HG03103 (cell line): Measurements from ENCODE around the gene KXD1.
"Not testable (repeated sequence)": the region's sequence is repeated elsewhere in the genome, so short reads cannot be mapped to it uniquely, and the experiment has no call there.

Source experiments
- ATAC-seq: cut with Tn5 transposase; IDR thresholded peaks from one replicate; pipeline ENCODE4 v1.9.1; 2021; ENCODE audit warnings: low read depth; ENCODE audit not compliant: unreplicated experiment

Gene KXD1

DNA sequence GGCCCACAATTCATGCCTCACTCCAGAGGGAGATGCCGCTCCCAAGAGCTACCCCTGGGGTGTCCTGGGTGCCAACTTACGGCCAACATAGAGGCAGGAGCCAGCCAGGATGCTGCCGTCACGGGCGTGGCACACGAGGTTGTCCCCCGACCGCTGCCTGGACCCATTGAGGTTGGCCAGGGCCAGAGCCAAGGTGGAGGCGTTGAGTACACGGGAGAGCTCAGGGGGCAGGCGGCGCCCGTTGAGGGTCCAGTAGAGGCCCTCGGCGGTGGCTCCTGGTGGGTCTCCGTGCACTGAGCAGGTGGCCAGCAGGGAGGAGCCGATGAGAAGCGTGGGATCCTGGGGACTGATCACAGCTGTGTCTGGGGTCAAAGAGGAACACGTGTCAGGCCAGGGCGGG is 41.8 kb downstream of the KXD1 start:
- no peak for ATAC-seq

GRCh38 chr19:18600692-18601397 is 43.2 kb downstream of the KXD1 start:
- not testable (repeated sequence) for ATAC-seq

- ATAC-seq = no peak
Observed at GRCh38 chr19:18601875-18602274, 44.2 kb downstream of the KXD1 start.

- ATAC-seq = no peak
Observed at GRCh38 chr19:18603255-18603957, 45.7 kb downstream of the KXD1 start.

GRCh38 chr19:18603958-18604819 is 46.5 kb downstream of the KXD1 start:
- ATAC-seq = no peak

DNA sequence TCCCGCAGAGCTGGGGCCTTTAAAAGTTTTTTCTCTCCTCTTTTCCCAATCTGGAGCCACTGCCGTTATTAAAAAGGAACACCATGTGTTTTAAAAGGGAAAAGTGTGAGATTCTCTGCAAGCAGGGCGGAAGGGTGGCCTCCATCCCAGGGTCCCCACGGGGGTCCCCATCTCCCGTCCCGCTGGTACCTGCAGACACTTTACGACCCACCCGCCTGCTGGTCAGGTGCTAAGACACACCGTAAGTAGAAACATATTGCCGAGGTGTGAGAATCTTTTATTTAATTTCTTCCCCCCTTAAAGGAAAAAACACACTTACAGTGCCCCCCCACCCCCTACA is 47.1 kb downstream of the KXD1 start:
- no peak for ATAC-seq

DNA sequence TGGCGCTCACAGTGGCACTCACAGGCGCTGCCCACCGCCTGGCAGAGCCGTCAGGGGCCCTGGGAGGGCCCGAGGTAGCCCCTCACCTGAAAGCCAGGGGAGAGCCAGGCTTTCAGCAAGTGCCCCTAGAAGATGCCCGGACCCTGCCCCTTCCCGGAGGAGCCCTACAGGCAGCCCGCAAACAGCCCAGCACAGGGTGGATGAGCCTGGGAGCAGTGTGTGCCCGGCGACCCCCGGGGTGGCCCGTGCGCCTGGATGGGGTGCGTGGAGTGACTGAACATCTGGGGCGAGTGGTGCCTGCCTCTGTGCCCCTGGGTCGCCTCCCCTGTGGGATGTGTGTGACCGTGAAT is 47.5 kb downstream of the KXD1 start:
- no peak for ATAC-seq

- ATAC-seq = no peak
Observed at GRCh38 chr19:18605546-18606280, 48.0 kb downstream of the KXD1 start.

DNA sequence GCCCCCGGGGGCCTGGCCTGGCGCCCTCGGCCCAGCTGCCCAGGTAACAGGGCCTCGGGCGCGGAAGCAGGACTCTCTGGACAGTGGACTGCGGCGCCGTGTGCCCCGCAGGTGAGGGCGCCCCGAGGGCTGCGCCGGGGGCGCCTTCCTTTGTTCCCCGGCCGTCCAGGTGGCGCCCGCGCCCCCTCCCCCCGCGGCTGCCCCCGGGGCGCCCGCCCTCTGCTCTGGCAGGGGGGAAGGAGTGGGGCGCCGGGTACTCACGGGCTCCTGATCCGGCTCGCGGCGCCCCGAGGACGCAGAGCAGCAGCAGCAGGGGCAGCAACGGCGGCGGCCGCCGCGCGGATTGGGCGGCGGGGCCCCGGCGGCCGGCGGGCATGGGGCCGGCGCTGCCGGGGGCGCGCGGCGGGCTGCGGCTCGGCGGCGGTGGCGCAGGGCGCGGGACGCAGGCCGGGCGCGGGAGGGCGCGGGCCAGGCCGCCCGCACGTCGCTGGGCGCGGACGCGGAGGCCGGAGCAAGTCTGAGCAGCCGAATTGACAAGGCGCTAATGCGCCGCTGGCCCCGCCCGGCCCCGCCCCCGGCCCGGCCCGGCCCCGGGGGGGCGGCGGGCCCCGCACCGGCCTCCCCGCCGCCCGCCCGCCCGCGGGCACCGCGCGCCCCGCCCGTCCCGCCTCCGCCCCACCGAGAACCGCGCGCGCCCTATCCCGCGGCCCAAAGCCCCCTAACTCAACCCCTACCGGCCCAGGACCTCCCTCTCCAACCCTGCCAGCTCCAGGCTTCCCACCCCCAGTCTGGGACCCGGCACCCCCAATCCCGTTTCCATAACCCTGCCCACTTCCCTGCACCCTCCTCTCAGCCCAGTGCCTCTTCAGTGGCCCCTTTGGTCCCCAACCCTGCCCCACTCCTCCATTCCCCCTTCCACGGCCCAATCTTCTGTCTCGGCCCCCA is 48.9 kb downstream of the KXD1 start, which contains the start of gene CRLF1:
TSS of gene CRLF1 (minus strand) at position 519 of the 945 bp plus-strand sequence. CDS start at position 376, 143 bp downstream.
- ATAC-seq = no peak

DNA sequence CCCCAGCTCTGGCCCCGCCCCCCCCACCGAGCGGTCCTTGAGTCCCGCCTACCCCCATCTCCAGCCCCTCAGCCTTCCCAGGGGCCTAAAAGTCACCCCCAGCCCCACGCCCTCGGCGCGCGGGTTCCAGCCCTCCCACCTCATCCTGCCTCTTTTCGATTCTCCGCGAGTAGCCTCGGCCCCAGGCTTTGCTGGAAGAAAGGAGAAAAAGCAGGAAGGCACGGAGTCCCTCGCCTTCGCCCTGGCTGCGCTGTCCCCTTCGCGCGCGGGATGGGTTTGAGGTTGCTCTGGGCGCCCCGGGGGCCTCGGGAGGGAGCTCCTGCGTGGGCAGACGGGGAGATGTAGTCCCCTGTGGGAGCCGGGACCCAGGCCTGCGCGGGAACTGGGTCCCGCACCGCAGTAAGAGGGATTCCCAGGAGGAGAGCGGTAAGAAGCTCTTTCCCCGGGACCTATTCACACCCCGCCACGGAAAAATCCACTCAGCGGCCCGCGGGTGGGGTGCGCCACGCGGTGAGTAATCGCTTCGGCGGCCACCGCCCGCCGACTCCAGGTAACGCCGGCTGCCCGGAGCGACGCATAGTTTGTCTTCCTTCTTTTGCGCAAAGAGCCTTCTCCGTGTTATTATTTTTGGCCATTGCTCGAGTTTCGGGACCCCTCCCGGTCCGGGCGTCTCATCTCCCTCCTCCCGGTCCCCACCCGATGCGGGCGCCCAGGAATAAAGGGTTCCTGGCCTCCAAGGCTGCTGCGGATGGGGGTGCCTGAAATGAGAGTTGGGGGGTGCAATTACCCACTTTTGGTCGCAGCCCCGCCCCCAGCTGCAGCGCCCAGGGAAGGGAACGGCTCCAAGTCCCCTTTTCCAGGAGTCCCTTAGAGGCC is 49.8 kb downstream of the KXD1 start:
- ATAC-seq = no peak

DNA sequence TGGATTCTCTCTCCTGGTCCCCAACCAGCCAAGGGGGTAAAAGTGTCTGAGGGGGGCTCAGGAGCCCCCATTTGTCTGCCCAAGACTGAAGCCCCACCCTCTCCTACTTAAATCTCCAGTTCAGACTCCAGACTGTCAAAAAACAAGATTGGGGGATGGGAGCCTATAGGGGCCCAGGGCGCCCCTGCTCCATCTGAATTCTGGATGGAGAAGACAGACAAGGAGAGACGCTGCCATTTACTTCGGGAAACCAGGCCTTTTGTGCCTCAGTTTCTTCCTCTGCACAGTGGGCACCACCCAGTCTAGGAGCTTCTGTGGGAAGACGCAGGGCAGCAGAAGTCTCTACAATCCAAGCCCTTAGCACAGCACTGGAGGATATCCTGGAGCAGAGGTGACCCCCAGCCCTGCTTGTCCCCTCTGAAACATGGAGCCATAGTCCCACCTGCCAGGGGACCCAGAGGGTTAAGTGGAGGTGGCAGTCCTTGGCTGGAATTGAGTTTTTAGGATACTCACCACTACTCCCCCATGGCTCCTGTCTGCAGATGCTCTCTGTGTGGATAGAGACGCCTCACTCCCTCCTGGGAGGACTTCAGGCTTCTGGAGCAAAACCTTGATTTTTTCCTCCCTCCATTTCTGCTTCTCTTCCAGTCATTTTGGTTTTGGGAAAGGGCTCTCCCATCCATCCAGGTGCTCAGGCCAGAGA is 50.6 kb downstream of the KXD1 start:
- no peak for ATAC-seq

GRCh38 chr19:18608805-18609716 is 51.4 kb downstream of the KXD1 start:
- no peak for ATAC-seq

DNA sequence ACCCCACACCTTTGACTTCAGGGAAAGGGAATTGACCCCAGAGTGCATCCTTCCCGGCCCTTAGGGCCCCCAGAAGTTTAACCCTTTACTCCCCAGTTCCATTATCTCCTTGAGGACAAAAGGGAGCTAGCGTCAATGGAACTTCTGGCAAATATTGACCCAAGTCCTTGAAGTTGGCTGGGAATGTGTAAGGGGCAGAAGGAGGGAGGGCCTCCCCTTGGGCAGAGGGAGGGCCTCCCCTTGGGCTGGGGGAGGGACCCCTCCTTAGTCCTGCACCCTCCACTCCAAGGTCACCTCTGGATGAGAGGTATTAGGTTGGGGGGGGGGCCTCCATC is 52.0 kb downstream of the KXD1 start:
- ATAC-seq = no peak

DNA sequence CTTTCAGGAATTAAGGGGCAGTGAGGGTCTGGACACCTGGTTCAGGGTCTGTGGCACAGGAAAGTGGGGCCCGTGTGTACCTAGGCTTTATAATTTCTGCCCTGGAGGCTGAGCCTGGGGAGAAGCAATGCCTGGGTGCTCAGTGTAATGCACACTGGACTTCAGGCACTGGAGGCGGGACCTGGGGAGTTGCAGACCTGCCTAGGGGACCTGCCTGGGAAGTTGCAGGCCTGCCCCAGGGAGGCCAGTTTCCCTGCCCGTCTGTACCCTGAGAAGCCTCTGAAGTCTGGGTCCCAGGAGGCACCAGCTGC is 52.5 kb downstream of the KXD1 start:
- ATAC-seq = no peak

DNA sequence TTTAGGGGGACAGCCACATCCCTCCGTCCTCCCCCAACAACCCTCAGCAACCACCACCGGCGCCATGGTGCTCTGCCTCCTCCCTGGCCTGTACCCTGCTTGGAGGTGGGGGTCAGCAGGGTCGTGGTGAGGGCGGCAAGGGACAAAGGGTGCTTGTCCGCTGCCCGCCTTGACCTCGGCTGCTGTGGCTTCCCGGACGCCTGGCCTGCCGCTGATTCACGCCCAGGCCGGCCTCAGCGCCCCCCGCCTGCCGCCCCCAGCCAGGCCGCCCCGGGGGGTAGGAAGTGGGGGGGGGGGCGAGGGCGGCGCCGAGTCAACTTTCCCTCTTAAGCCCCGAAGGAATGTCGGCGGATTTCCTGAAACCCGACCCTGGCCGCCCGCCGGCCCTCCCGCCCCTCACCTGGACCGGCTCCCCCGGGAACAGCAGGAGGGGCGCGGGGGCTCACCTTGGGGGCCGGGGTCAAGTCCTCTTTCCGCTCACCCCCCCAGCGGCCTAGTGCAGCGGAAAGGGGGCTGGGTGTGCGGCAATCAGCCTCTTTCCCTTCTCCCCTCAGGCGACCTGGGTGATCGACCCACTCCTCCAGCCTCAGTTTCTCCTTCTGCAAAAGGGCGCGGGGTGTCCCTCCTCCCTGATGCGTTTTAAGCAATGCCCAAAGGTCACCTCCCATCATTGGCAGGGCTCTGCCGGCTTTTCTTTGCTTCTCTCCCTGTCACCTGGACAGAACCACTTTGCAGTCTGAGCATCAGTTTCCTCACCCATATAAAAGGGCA is 53.1 kb downstream of the KXD1 start:
- ATAC-seq = no peak

DNA sequence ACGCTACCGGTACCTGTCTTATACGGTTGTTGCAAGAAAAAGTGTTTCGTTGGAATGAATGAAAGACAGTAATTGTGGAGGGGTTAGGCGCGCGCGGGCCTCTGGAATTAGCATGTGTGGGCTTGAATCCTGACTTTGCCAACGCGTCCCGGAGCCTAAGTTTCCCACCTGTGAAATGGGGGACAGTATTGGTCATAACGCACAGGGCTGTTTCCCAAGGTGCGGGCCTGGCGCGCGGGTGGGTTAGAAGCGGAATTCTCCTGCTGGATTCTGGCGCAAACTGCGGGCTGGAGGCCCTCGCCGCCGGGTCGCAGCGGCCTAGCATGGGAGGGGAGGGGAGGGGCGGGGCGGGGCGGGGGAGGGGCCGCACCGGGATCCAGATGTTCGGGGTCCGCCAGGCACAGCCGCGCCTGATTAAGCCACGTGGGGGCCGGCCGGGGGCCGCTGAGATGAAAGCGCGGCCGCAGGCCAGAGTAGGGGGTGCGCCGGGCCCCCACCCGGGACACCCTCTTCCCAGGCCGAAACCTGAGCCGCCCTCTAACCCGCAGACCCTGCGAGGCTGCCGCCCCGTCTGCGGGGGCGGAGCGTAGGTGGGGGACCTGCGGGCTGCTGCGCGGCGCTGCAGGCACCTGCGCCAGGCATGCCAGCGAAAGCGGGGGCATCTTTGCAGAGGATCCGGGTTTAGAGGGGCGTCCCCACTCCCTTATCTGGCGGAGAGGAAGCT is 53.8 kb downstream of the KXD1 start:
- no peak for ATAC-seq
